HG03280 (cell line): ENCODE data around the gene SCNN1G.
A peak's percentile ranks its signal among the peaks of the same experiment; 100 is the strongest.

Experiments used
- ATAC-seq: cut with Tn5 transposase; IDR thresholded peaks from one replicate; pipeline ENCODE4 v1.9.1; 2021; ENCODE audit warnings: mild to moderate bottlenecking, moderate library complexity; ENCODE audit not compliant: unreplicated experiment

SCNN1G gene

DNA sequence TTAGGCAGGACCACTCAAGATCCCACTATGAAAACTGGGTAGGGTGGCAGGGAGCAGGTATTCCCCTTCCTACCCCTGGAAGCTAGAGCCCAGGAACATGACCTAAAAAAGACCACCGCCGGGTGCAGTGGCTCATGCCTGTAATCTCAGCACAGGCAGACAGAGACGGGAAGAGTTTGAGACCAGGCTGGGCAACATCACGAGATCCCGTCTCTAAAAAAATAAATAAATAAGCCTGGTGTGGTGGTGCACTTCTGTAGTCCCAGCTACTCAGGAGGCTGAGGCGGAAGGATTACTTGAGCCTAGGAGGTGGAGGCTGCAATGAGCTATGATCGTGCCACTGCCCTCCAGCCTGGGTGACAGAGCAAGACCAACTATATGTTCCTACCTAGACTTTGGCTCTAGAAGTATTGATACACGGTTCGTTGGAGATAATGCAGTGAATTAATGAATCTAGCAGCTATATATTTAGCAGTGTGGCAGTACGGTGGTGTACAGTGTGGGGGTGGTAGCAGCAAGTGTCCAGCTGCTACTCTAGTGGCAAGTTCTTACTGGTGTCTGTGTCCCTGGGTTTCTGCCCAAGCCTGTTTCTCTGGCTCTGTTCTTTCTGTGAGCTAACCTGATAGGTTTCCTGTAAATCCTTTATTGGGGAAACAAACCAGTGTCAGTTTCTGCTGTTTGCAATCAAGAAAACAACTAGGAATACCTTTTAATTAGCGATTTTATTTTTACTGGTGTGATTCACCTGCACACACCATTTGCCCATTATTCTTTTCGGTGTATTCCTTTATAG, 30.0 kb upstream of the SCNN1G start:
- no peak for ATAC-seq

DNA sequence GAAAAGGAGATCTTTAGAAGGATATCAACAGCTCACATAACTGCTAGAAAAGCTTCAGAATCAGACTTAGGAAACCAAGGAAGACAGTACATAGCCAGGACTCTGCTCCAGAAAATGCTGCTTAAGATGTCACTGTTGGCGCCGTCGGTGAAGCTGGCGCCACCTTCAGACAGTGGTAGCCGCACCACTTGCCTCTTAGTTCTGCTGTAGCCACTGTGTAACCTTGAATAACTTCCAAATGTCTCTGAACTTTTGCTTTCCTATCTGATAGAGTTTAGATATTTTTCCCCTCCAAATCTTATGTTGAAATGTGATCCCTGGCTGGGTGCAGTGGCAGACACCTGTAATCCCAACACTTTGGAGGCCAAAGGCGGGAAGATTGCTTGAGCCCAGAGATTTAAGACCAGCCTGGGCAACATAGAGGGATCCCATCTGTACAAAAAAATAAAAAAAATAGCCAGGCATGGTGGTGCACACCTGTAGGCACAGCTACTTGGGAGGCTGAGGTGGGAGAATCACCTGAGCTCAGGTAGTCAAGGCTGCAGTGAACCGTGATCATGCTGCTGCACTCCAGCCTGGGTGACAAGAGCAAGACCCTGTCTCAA, 27.0 kb upstream of the SCNN1G start:
- no peak for ATAC-seq

DNA sequence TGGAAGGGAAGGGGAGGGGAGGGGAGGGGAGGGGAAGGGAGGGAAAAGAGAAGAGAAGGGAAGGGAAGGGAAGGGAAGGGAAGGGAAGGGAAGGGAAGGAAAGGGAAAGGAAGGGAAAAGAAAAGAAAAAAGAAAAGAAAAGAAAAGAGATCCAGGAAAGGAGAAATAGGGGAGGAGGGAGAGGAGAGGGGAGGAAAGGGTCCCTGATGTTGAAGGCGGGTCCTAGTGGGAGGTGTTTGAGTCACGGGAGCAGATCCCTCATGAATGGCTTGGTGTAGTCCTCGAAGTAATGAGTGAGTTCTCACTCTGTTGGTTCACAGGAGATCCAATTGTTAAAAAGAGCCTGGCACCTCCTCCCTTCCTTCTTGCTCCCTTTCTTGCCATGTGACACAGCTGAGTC, 26.4 kb upstream of the SCNN1G start:
- no peak for ATAC-seq

DNA sequence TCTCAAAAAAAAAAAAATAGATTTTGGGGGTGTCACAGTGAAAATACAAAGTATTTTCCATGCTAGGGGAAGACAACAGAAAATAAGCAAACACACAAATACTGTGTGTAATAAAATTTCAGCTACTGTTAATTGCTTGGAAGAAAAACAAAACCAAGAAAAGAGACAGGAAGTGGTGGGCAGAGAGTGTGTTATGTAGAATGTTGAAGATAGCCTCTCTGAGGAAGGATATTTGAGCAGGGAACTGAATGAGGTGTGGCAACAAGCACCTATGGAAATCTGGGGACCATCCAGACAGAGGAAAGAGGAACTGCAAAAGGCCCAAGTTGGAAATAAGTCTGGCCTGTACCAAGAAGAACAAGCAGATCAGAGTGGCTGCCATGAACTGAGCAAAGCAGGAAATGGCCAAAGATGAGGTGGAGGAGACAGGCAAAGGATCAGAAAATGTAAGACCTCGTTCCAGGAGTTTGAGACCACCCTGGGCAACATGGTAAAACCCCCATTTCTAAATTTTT, 25.5 kb upstream of the SCNN1G start:
- no peak for ATAC-seq

DNA sequence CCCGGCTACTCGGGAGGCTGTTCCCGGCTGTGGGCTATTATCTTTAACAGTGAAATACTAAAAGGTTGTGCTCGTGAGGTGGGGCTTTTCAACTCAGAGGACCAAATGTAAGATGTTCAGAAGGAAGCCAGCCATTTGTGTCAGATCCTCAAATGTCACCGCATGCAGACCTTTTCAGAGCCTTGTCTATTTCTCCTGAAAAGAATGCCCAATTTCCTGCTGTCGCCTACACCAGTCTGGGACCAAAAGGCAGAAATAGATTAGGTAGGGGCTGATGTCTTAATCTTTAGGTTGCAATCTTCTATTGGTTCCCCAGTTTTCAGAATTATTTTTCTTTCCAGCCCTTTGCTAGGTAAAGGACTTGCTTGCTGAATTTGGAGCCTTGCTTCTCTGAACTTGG, 24.4 kb upstream of the SCNN1G start:
- ATAC-seq = no peak

DNA sequence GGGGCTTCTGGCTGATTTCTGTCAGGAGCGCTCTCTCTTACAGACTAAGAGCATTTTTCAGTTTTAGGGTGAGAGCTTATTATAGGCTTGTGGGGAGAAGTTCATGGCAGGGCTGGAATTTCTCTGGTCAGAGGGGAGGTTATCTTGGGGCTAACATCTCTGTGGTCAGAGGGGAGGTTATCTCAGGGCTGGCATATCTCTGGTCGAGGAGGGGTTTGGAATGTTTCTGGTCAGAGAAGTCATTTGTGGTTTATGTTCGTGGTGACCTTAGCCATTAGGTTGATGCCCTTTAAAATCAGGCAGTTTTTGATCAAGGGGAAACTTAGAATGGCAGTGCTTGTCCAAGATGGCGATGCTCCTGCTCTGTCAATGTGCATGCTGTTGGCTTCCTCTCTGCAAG, 22.5 kb upstream of the SCNN1G start:
- no peak for ATAC-seq

DNA sequence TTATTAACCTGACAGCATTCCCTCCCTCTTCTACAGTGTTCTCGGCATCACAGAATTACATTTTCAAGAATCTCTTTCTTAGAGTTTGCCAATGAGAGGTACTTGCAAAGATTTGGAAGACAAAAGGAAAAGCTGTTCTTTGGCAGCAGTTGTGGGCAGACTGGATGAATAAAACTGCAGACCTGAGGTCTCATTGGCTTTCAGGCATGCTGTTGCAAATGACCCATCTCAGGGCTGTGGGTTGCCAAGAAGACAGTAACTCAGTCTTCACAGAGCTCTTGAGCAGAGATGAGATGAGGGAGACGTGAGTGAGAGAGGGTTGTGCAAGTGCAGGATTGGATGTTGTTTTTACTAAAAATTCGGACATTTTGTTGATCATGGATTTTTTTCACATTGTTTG, 22.0 kb upstream of the SCNN1G start:
- ATAC-seq = no peak

DNA sequence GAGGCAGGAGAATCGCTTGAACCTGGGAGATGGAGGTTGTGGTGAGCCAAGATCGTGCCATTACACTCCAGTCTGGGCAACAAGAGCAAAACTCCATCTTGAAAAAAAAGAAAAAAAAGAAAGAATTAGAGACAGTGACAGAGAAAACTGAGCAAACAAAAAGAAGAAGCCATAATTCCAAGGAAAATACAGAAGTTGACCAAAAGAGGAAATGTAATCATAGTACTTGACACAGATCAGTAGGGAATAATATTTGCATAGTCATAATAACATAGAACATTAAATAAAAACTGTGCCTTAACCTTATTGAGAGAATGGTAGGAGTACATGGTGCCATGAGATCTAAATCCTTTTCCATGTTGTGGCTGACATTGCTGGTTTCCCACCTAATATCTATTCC, 18.6 kb upstream of the SCNN1G start:
- no peak for ATAC-seq

DNA sequence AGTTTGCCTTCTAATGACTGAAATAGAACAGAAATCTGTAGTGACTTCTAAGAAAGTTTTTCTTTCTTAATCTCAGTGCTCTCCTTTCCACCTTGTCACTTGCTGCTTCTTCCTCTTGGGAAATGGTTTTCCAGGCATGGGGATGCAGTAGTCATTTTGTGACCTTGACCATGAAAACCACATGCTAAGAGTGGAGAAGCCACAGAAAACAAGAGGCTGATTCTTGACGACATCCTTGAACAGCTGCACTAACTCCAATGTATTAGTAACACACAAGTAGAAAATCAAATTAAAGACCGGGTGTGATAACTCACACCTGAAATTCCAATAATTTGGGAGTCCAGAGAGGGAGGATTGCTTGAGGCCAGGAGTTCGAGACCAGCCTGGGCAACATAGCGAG, 17.8 kb upstream of the SCNN1G start:
- ATAC-seq = no peak

DNA sequence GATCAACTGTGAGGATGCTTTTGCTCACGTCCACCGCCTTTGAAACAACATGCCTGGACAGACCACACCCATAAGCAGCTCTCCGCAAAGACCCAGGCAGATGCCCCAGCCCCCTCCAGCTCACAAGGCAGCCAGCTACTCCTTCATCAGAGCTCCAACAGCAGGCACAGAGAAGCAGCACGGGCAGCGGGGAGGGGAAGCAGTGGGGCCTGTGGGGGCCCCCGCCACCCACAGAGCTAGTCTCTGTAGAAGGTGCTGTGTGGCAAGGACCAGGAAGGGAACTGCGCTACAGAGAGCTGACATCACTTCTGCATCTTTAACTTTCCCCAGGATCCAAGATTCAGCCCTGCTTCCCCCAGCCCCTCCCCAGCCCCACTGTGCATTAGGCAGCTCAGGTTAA, 10.0 kb upstream of the SCNN1G start:
- ATAC-seq = no peak

DNA sequence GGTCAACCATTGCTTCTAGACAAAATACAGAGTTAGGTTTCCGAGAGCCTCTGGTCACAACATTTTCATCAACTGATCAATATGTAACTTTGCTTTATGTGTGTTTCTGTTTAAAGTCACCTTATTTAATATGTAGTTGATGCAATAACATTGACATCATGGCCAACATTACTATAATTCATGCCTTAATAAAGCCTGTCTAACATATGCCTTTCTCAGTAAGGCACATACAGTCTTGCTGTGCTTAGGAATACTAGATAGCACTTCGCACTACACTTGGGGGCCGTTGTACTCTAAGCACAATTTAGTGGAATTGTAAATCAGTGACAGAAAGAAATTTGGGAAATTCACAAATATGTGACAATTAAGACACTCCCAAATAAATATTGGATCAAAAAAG, 9.6 kb upstream of the SCNN1G start:
- no peak for ATAC-seq

DNA sequence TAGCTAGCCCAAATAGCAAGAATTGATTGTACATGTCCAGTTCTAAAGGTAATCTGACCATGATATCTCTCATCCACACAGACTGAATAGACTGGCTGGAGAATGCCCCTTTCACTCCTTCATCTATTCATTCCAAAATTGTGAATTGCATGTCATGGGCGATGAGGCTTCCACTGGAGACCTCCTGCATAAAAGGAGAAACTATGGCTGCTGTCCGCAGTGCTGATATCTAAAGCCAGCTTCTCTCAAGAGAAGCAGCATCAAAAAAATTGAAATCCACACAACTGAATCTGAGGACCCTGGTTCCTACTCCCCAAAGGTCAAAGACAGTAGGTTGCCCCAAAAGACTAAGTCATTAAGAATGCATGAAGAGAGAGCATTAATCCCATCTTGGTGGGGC, 7.9 kb upstream of the SCNN1G start:
- ATAC-seq = no peak

DNA sequence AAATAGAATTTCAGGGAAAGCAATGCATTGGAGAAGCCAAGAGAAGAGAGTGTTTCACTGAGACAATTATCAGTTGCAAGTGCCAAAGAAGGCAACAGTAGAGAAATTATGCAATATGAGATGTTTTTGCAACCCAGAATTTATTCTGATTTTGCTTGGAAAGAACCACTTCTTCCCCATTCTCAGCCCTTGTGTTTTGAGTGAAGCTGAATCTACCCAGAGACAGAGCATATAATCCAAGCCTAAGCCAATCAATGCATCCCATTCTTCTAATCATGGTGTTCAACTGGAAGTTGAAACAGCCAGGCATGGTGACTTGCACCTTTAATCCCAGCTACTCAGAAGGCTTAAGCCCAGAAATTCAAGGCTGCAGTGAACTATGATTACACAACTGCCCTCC, 6.9 kb upstream of the SCNN1G start:
- ATAC-seq = no peak

DNA sequence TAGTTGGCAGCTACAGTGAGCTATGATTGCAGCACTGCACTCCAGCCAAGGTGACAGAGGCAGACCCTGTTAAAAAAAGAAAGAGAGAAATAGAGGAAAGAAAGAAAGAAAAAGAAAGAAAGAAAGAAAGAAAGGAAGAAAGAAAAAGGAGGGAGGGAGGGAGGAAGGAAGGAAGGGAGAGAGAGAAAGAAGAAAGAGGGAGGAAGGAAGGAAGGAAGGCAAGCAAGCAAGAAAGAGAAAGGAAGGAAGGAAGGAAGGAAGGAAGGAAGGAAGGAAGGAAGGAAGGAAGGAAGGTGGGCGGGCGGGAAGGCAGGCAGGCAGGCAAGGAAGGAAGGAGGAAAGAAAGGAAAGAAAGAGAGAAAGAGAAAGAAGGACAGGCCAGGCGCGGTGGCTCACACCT, 1.0 kb upstream of the SCNN1G start:
- ATAC-seq = no peak

DNA sequence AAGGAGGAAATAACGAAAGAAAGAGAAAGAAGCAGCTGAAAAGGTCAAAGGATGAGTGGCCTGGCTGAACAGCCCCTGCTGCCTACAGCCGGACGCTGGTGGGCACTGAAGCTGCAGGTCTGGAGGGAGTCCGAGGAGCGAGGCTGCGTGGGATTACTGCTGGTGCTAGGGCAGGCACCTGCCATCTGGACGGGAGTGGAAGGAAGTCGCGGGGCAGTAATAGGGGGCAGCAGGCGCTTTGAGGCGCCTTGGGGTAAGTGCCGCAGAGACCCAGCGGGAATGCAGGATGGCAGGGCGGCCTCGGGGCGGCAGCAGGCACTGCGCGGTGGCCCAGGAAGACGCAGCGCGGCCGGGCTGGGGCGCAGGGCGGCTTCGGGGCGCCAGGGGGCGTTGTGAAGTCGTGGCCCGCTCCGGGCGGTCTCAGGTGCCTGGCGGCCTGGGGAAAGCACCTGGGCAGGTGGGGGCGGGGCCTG, 303 bp upstream of the SCNN1G start:
- ATAC-seq = peak; percentile 96

DNA sequence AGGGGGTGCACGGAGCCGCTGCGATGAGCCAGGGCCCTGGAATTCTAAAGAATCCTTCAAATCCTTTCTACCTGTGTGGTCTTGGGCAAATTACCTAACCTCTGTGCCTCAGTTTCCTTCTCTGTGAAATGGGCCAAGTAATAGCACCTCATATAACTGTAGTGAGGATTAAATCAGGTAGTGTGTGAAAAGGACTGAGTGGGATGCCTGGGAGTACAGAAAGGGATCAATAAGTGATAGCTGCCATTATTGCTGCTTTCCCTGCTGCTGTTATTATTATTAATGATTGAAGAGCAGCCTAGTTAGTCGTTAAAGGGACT, 958 bp downstream of the SCNN1G start:
- no peak for ATAC-seq

DNA sequence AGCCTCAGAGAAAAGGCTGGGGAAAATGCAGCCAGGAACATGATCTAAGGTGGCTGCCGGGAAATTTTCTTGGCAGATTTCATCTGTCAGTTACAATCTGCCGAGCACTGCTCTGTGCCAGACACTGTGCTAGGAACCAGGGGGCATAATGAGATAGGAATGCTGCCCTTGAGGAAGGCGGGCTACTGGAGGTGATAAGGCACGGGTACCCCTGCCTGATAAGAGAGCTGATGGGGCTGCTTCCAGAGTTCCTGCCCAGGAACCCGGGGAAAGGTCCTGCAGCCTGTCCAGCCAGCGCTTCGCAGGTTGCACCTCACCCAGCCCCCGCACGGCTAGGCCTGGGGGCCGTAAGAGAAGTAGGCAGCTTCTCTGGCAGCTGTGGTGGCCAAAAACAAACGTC, 3.1 kb downstream of the SCNN1G start:
- no peak for ATAC-seq

DNA sequence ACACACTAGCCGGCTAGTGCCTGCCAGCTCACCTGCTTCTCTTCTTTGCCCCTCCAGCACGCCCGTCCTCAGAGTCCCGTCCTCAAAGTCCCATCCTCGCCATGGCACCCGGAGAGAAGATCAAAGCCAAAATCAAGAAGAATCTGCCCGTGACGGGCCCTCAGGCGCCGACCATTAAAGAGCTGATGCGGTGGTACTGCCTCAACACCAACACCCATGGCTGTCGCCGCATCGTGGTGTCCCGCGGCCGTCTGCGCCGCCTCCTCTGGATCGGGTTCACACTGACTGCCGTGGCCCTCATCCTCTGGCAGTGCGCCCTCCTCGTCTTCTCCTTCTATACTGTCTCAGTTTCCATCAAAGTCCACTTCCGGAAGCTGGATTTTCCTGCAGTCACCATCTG, 3.6 kb downstream of the SCNN1G start:
- no peak for ATAC-seq

DNA sequence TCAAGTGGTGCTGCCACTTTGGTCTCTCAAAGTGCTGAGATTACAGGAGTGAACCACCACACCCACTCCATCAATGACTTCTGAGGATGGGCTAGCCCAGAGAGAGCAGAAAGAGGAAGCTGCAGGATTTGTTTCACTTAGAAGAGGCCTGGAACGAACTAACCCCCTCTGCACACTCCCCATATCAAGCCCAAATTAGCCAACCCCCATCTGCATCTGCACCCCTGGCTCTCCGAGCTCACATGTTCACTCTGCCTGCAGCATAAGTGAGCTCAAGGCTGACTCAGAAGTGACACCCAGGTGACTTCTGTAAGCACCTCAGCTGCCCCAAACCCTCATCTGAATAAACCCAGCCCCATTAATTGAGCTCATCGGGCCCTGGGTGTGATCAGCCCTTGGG, 4.8 kb downstream of the SCNN1G start:
- ATAC-seq = no peak

DNA sequence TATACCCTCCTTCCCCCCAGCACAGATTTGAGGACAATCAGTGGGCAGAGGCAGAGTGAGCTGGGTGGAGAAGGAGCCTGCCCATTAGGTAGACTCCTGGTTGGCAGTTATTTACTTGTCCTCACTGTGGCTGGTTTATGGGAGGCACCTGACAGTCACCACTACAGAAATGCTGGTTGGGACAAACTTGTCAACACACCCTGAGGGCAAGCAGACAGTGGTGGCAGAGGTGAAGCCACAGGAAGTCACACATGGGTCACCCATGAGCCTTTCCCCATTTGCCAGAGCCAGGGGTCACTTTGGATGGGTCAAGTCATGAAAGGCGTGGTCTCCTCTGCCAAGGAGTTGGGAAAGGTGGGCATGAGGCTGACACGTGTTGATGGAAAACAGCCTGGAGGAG, 6.4 kb downstream of the SCNN1G start:
- no peak for ATAC-seq

DNA sequence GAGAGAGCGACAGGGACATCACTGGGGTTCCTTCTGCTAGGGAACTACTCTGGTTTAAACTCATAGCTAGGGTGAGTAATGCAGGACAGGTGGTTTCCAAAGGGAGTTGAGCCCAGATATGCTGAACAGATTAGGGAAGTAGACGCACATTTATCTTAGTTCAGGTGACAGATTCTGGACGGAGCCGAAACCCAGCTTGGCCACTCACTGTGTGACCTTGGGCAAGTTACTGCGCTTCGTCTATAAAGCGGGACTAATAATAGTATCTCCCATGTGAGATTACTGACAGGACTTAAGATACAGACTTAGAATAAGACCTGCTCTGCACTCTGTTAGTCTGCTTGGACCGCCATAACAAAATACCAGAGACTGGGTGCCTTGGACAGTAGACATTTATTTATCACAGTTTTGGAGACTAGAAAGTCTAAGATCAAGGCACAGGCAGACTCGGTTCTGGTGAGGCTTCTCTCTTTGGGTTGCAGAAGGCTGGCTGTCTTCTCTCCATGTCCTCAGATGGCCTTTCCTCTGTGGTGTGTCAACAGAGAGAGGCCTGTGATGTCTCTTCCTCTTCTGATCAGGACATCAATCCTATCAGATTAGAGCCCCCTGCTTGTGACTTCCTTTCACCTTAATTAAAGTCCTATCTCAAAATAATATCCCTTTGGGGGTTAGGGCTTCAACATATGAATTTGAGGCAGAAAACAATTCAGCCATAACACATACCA, 12.1 kb downstream of the SCNN1G start:
- no peak for ATAC-seq

DNA sequence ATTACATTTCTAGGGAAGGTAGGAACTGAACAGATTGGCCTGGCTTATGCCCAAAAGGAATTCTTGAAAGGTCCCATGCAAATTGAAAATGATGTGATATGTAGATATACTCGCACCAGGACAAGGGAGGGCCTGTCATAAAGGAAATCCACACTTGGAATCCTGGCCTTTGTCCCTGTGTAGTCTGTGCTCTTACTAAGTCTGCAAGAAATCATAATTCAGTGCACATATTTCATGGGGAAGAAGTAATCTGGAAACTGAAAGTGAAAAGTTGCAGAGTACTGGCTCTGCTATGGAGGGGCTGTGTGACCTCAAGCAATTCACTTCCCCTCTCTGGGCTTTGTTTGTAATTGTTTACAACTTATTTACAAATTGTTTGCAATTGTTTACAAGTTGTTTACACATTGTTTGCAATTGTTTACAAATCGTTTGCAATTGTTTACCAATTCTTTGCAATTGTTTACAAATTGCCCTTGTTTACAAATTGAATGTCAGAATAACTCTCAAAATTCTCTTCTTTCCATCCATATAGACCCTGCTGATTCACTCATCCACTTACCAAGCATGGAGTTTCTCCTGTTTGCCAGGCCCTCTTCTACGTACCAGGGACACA, 12.9 kb downstream of the SCNN1G start:
- no peak for ATAC-seq
